K562 (cell line): Measurements from ENCODE around the gene PPIF. TPM values are rescaled to one million over a fixed set of nuclear protein-coding genes. Genes with fewer than 3 reads are reported as not detected.

Experiments
- ATAC-seq: fragments of 200-7000 bp; cut with Tn5 transposase; 3 replicates; pipeline ENCODE4 v1.9.1; 2020; ENCODE audit warnings: moderate library complexity
- BruUV-seq: library from RNA; stranded (reverse); fragments of 400-500 nt; replicated peaks from 2 replicates; lab custom pipeline; 2021; lab: Mats Ljungman, UMichigan
- CTCF ChIA-PET: fragments of 300-600 bp; formaldehyde crosslinking; extraction: SDS; loops from one replicate; lab custom pipeline; 2021; ENCODE audit warnings: low intra/inter-chr PET ratio; lab: Yijun Ruan, JAX
- POLR2A ChIA-PET: fragments of 300-600, 350-650 bp; sonication (Branson Sonifier 250); formaldehyde crosslinking; extraction: SDS; loops from one replicate; lab custom pipeline; 2021; ENCODE audit warnings: antibody characterized with exemption, inconsistent platforms; lab: Yijun Ruan, JAX
- DNase-seq, 4 experiments: peaks; one replicate each; pipeline versions ENCODE4 v3.0.0 to v3.0.0-alpha.2; 2011 to 2018; ENCODE audit warnings: low spot score in 3 of 4, mixed read lengths in 3 of 4; ENCODE audit errors: extremely low read depth in 1 of 4
- FAIRE-seq: peaks from 2 replicates; lab custom pipeline; 2011; peaks lifted over from hg19 to GRCh38; lab: Jason Lieb, UNC
- H2AFZ ChIP-seq: 2 replicates; pipeline ENCODE4 v1.6.0; 2011; ENCODE audit warnings: low read depth, low read length, control low read depth, inconsistent platforms
- H3K27ac ChIP-seq: fragments of 200-600 bp; 3 replicates; pipeline ENCODE4 v1.8.0; 2011; ENCODE audit warnings: low read depth, mild to moderate bottlenecking, control low read depth, inconsistent platforms, low read length, moderate library complexity, mixed read lengths; ENCODE audit errors: extremely low read depth
- H3K27me3 ChIP-seq, 2 experiments: fragments of 300-600 bp in 1 of 2; 2 replicates in 1 of 2; 3 replicates in 1 of 2; pipeline versions ENCODE4 v1.6.0 to v1.8.0; 2011; ENCODE audit warnings: inconsistent platforms in 2 of 2, low read length in 2 of 2, mild to moderate bottlenecking in 1 of 2, mixed read lengths in 1 of 2, moderate library complexity in 1 of 2; ENCODE audit not compliant: control insufficient read depth in 2 of 2, insufficient read depth in 2 of 2
- H3K36me3 ChIP-seq: fragments of 300-600 bp; 3 replicates; pipeline ENCODE4 v1.8.0; 2011; ENCODE audit warnings: mild to moderate bottlenecking, low read length, inconsistent platforms; ENCODE audit not compliant: control insufficient read depth, insufficient read depth
- H3K4me1 ChIP-seq, 2 experiments: fragments of 200-600 bp in 1 of 2; replicated peaks in 1 of 2; 2 replicates in 1 of 2; 3 replicates in 1 of 2; pipeline versions ENCODE4 v1.5.1 to v1.8.0; 2011; ENCODE audit warnings: inconsistent platforms in 2 of 2, low read length in 2 of 2, mild to moderate bottlenecking in 1 of 2, mixed read lengths in 1 of 2, moderate library complexity in 1 of 2; ENCODE audit not compliant: control insufficient read depth in 2 of 2, insufficient read depth in 2 of 2
- H3K4me2 ChIP-seq: 2 replicates; pipeline ENCODE4 v1.6.1; 2011; ENCODE audit warnings: low read length, control low read depth, inconsistent platforms, mixed read lengths; ENCODE audit not compliant: insufficient read depth
- H3K4me3 ChIP-seq: fragments of 200-600 bp; sonication (generic), shearing (Covaris generic); 2 replicates; pipeline ENCODE4 v1.5.1; 2016; ENCODE audit warnings: control low read depth, inconsistent platforms
- H3K79me2 ChIP-seq: fragments of 200-600 bp; 3 replicates; pipeline ENCODE4 v1.8.0; 2011; ENCODE audit warnings: low read length, inconsistent platforms; ENCODE audit not compliant: control insufficient read depth, insufficient read depth
- H3K9ac ChIP-seq, 2 experiments: 2 replicates each; pipeline versions ENCODE4 v1.6.0 to v1.6.1; 2011; ENCODE audit warnings: low read depth in 2 of 2, low read length in 2 of 2, control low read depth in 1 of 2, inconsistent platforms in 1 of 2, mild to moderate bottlenecking in 1 of 2, mixed read lengths in 1 of 2; ENCODE audit not compliant: insufficient read depth in 1 of 2
- H3K9me1 ChIP-seq: one replicate; pipeline ENCODE4 v1.6.0; 2011; ENCODE audit warnings: inconsistent platforms, mild to moderate bottlenecking, low read length, moderate library complexity; ENCODE audit not compliant: control insufficient read depth, insufficient read depth
- H3K9me3 ChIP-seq: replicated peaks from 2 replicates; pipeline ENCODE4 v1.5.1; 2011; ENCODE audit warnings: low read depth, low read length, inconsistent platforms; ENCODE audit not compliant: control insufficient read depth, insufficient read depth
- H4K20me1 ChIP-seq: replicated peaks from 2 replicates; pipeline ENCODE4 v1.6.1; 2011; ENCODE audit warnings: low read length, inconsistent platforms, mixed read lengths; ENCODE audit not compliant: control insufficient read depth, insufficient read depth
- DIDO1 ChIP-seq: fragments of 450-650 bp; IDR thresholded peaks from 2 replicates; pipeline ENCODE4 v1.6.1; 2016; ENCODE audit warnings: low read depth, missing biosample characterization, missing genetic modification characterization
- POLR2G ChIP-seq: fragments of 200-400 bp; formaldehyde crosslinking; IDR thresholded peaks from 2 replicates; pipeline ENCODE4 v1.6.1; 2017; ENCODE audit warnings: low read depth, mild to moderate bottlenecking, antibody characterized with exemption, low read length, moderate library complexity
- SETDB1 ChIP-seq: IDR thresholded peaks from one replicate; pipeline ENCODE4 v1.6.1; 2012; ENCODE audit warnings: low read length, control low read depth, inconsistent platforms
- SMC3 ChIP-seq: conservative IDR thresholded peaks from 2 replicates; pipeline ENCODE4 v1.6.1; 2011; ENCODE audit warnings: low read depth, low read length, improper control_type of control experiment; ENCODE audit not compliant: insufficient read depth
- ZNF184 ChIP-seq: sonication (generic); formaldehyde crosslinking; IDR thresholded peaks from 2 replicates; pipeline ENCODE4 v1.5.0; 2020; ENCODE audit warnings: missing genetic modification reagents
- WGBS: fragments of 100-300 bp; shearing (Covaris generic); methylation state at CpG from one replicate; pipeline ENCODE4 v1.1.6; 2016; ENCODE audit warnings: low coverage, mixed read lengths; ENCODE audit not compliant: insufficient coverage; ENCODE audit errors: missing lambda C conversion rate; 5-methylcytosine and 5-hydroxymethylcytosine counted together
- in situ Hi-C: fragments of 300-500 bp; cut with MboI; formaldehyde crosslinking; loops from 4 replicates; pipeline ENCODE4 v1.15.0; 2018; ENCODE audit warnings: inconsistent platforms, mixed read lengths
- intact Hi-C: fragments of 100-400 bp; cut with micrococcal nuclease; formaldehyde crosslinking; loops from 2 replicates; pipeline ENCODE4 v1.14.2; 2022
- polyA plus RNA-seq, 8 experiments: library from polyadenylated mRNA; depleted of rRNA in 4 of 8; stranded (reverse) in 5 of 8; unstranded in 3 of 8; fragments of >200 nt; fragmentation: Nextera tagmentation in 2 of 8; fragmentation: Illumina TruSeq in 1 of 8; extraction: Ambion mirVana in 2 of 8; extraction: Trizol in 1 of 8; gene quantifications; 2 replicates each; pipeline versions ENCODE4 v1.2.1 to v1.2.3, GENCODE V29; 2011 to 2014; ENCODE audit warnings: inconsistent platforms in 1 of 8, missing spikeins in 1 of 8
- total RNA-seq, 7 experiments: library from RNA; depleted of rRNA in 6 of 7; stranded (reverse); fragments of >200 nt in 6 of 7; fragmentation: Illumina TruSeq in 2 of 7; extraction: Trizol in 2 of 7; gene quantifications; 2 replicates each; pipeline versions ENCODE4 v1.2.1 to v1.2.3, GENCODE V29; 2011 to 2021; ENCODE audit warnings: low replicate concordance in 1 of 7
- TF ChIP-seq, protein P1 (sequence below): fragments of 450-650 bp; IDR thresholded peaks from 2 replicates; pipeline ENCODE4 v1.6.1; 2016

The PPIF gene
- total and polyA plus RNA-seq, 9 of the 15 experiments (the other 6 are each of a cell fraction or from before 2014, with no cell fraction given) = 40.9 to 287 (median 117) TPM

DNA sequence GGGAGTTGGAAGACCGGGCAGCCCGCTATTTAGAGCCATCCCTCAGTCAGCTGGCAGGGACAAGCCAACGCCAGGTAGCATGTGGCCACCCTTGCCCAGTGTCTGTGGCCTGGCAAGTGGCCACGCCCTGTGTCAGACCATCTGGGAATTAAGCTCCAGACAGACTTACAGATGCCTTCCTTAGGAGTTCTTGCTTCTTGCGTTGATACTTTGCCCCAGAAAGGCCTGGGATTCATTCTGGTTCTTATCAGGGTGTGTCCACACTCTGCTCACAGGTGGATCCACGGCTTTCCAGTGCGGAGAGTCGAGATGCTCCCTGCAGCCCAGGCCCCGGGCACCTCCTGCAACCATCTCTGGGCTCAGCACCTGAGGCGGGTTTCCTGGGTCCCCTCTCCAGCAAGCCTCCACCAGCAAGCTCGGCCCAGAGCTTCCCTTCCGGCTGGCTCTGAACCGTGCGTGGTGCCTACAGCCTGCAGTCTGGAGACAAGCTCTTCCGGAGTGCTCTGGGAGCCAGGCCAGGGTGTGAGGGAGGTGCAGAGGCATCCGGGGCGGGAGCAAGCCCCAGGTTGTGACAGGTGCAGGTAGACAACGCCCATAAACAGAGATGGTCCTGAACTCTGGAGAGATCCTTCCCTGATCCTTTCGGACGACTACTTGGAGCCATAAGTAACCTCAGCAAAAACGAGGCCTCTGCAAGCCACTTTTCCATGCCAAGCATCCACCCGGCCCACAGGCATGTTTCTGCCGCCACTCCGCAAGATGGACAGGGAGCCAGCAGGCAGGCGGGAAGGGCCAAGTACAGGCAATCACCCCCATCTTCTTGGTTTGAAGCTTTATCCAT, 32.3 kb upstream of the PPIF start:
- ChIA-PET CTCF (no interaction called here), POLR2A (interaction anchor here (0.5 to 0.7 kb wide), 2 partner anchors 15 to 77 kb away, joined by 4 read pairs; no protein-coding TSS in a partner anchor)
- H3K4me1 ChIP-seq = peaks cover 21 to 42% of the 10 kb centered on the region in 2 experiments
- no TSS peak for BruUV-seq
- peaks cover 9% of the 10 kb centered on the region; the same call in 1 of the 3 replicates for H3K36me3 ChIP-seq
- peaks cover 0 to 8% of the 10 kb centered on the region in 2 experiments; a peak in 2 of 5 replicates for H3K27me3 ChIP-seq
- DNase-seq (no peak), FAIRE-seq (no peak), ATAC-seq (no peak)
- H3K9ac ChIP-seq = peak overlapping the region in 1 of 2 experiments; percentile 59; a peak in 2 of 4 replicates
- no peak overlapping the region for H2AFZ ChIP-seq
- in situ Hi-C loops = no loop called here
- TF ChIP-seq ZNF184 (CRISPR knock-in tag) (no peak), DIDO1 (no peak), SETDB1 (no peak), SMC3 (no peak), POLR2G (peak; percentile 48)
- TF ChIP-seq, protein P1, sequence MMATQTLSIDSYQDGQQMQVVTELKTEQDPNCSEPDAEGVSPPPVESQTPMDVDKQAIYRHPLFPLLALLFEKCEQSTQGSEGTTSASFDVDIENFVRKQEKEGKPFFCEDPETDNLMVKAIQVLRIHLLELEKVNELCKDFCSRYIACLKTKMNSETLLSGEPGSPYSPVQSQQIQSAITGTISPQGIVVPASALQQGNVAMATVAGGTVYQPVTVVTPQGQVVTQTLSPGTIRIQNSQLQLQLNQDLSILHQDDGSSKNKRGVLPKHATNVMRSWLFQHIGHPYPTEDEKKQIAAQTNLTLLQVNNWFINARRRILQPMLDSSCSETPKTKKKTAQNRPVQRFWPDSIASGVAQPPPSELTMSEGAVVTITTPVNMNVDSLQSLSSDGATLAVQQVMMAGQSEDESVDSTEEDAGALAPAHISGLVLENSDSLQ = 0 out of 2 replicates have a peak, but pooled peaks have one; percentile 16
- H3K4me2 ChIP-seq = no peak overlapping the region
- 67% methylated on average over 25 of the region's 25 CpGs for WGBS
- H3K9me3 ChIP-seq = no peaks in the 10 kb centered on the region
- H3K79me2 ChIP-seq = no peaks in the 10 kb centered on the region
- H3K9me1 ChIP-seq = peaks cover 6% of the 10 kb centered on the region
- no peak overlapping the region for H3K4me3 ChIP-seq
- intact Hi-C loops = no loop called here
- H4K20me1 ChIP-seq = no peaks in the 10 kb centered on the region
- no peak overlapping the region for H3K27ac ChIP-seq
